Astrocyte (in vitro differentiated cells and primary cell): ENCODE results near the gene MYCBP2. TPM values are rescaled to one million over a fixed set of nuclear protein-coding genes. Genes with fewer than 3 reads are reported as not detected.

Experiments
- DNase-seq: peaks from one replicate; pipeline ENCODE4 v3.0.0-alpha.2; 2010; ENCODE audit warnings: low read depth
- FAIRE-seq: peaks from 2 replicates; lab custom pipeline; 2011; peaks lifted over from hg19 to GRCh38; lab: Jason Lieb, UNC
- H2AFZ ChIP-seq: 2 replicates; pipeline ENCODE4 v1.6.0; 2012; ENCODE audit warnings: low read depth, low read length, inconsistent platforms
- H3K27ac ChIP-seq: 2 replicates; pipeline ENCODE4 v1.5.1; 2011; ENCODE audit warnings: low read depth, low read length, inconsistent platforms
- H3K27me3 ChIP-seq: 2 replicates; pipeline ENCODE4 v1.6.0; 2011; ENCODE audit warnings: low read length, inconsistent platforms; ENCODE audit not compliant: insufficient read depth
- H3K36me3 ChIP-seq: 2 replicates; pipeline ENCODE4 v1.5.1; 2011; ENCODE audit warnings: low read length, inconsistent platforms; ENCODE audit not compliant: insufficient read depth
- H3K4me1 ChIP-seq: 2 replicates; pipeline ENCODE4 v1.5.1; 2011; ENCODE audit warnings: low read length, inconsistent platforms; ENCODE audit not compliant: insufficient read depth
- H3K4me2 ChIP-seq: 2 replicates; pipeline ENCODE4 v1.6.0; 2012; ENCODE audit warnings: low read length, inconsistent platforms
- H3K4me3 ChIP-seq: 2 replicates; pipeline ENCODE4 v1.5.1; 2011; ENCODE audit warnings: low read depth, mild to moderate bottlenecking, low read length, inconsistent platforms; ENCODE audit not compliant: insufficient read depth
- H3K79me2 ChIP-seq: 2 replicates; pipeline ENCODE4 v1.6.0; 2012; ENCODE audit warnings: mild to moderate bottlenecking, low read length, inconsistent platforms; ENCODE audit not compliant: insufficient read depth
- H3K9ac ChIP-seq: 2 replicates; pipeline ENCODE4 v1.6.0; 2012; ENCODE audit warnings: mild to moderate bottlenecking, low read length, inconsistent platforms
- H3K9me3 ChIP-seq: 2 replicates; pipeline ENCODE4 v1.5.1; 2012; ENCODE audit warnings: low read depth, mild to moderate bottlenecking, low read length, inconsistent platforms; ENCODE audit not compliant: insufficient read depth
- H4K20me1 ChIP-seq: 2 replicates; pipeline ENCODE4 v1.6.0; 2012; ENCODE audit warnings: low read length, inconsistent platforms; ENCODE audit not compliant: insufficient read depth
- H3K27ac Mint-ChIP-seq: one replicate; pipeline ENCODE4 v1.8.0; 2021; ENCODE audit warnings: mild to moderate bottlenecking, mixed read lengths; ENCODE audit not compliant: unreplicated experiment
- H3K27me3 Mint-ChIP-seq: one replicate; pipeline ENCODE4 v1.8.0; 2021; ENCODE audit warnings: low read depth, mixed read lengths; ENCODE audit not compliant: unreplicated experiment
- H3K36me3 Mint-ChIP-seq: one replicate; pipeline ENCODE4 v1.8.0; 2021; ENCODE audit warnings: low read depth, mixed read lengths; ENCODE audit not compliant: unreplicated experiment
- H3K4me1 Mint-ChIP-seq: one replicate; pipeline ENCODE4 v1.8.0; 2021; ENCODE audit warnings: low read depth, mixed read lengths; ENCODE audit not compliant: unreplicated experiment
- H3K4me3 Mint-ChIP-seq: one replicate; pipeline ENCODE4 v1.8.0; 2021; ENCODE audit warnings: mild to moderate bottlenecking, moderate library complexity, mixed read lengths; ENCODE audit not compliant: unreplicated experiment
- H3K9me3 Mint-ChIP-seq: one replicate; pipeline ENCODE4 v1.8.0; 2021; ENCODE audit warnings: mild to moderate bottlenecking, mixed read lengths; ENCODE audit not compliant: unreplicated experiment
- EZH2 ChIP-seq: IDR thresholded peaks from 2 replicates; pipeline ENCODE4 v1.6.1; 2012; ENCODE audit warnings: mild to moderate bottlenecking, low read length, inconsistent platforms; ENCODE audit not compliant: insufficient read depth
- total RNA-seq: library from RNA; stranded (reverse); gene quantifications from 2 replicates; pipeline ENCODE4 v1.2.1, GENCODE V29; 2021
- TF ChIP-seq, protein P1 (sequence below): IDR thresholded peaks from 2 replicates; pipeline ENCODE4 v1.5.1; 2011; ENCODE audit warnings: low read depth, mild to moderate bottlenecking, inconsistent platforms, low read length, moderate library complexity; ENCODE audit not compliant: insufficient read depth

Gene MYCBP2
- total RNA-seq, 1 donor from 2014 or later, result 72.3 TPM

GRCh38 chr13:77239312-77239711, 87.6 kb downstream of the MYCBP2 start:
- Histone ChIP-seq H3K4me1 (peaks cover 4% of the 10 kb centered on the region), H2AFZ (no peak overlapping the region), H3K27me3 (no peaks in the 10 kb centered on the region), H3K36me3 (no peaks in the 10 kb centered on the region), H3K79me2 (no peaks in the 10 kb centered on the region), H3K9me3 (no peaks in the 10 kb centered on the region), H3K27ac (no peak overlapping the region), H3K4me2 (no peak overlapping the region), H4K20me1 (peaks cover 5% of the 10 kb centered on the region), H3K4me3 (no peak overlapping the region), H3K9ac (no peak overlapping the region)
- FAIRE-seq (no peak), DNase-seq (peak; percentile 4)
- H3K27me3 Mint-ChIP-seq, result no peaks in the 10 kb centered on the region
- no peaks in the 10 kb centered on the region for H3K4me1 Mint-ChIP-seq
- H3K27ac Mint-ChIP-seq, result no peak overlapping the region
- no peaks in the 10 kb centered on the region for H3K9me3 Mint-ChIP-seq
- H3K4me3 Mint-ChIP-seq, result no peak overlapping the region
- no peaks in the 10 kb centered on the region for H3K36me3 Mint-ChIP-seq
- TF ChIP-seq EZH2, result no peak
- TF ChIP-seq, protein P1, sequence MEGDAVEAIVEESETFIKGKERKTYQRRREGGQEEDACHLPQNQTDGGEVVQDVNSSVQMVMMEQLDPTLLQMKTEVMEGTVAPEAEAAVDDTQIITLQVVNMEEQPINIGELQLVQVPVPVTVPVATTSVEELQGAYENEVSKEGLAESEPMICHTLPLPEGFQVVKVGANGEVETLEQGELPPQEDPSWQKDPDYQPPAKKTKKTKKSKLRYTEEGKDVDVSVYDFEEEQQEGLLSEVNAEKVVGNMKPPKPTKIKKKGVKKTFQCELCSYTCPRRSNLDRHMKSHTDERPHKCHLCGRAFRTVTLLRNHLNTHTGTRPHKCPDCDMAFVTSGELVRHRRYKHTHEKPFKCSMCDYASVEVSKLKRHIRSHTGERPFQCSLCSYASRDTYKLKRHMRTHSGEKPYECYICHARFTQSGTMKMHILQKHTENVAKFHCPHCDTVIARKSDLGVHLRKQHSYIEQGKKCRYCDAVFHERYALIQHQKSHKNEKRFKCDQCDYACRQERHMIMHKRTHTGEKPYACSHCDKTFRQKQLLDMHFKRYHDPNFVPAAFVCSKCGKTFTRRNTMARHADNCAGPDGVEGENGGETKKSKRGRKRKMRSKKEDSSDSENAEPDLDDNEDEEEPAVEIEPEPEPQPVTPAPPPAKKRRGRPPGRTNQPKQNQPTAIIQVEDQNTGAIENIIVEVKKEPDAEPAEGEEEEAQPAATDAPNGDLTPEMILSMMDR, result no peak

GRCh38 chr13:77235456-77236022, 91.4 kb downstream of the MYCBP2 start:
- Histone ChIP-seq H3K4me2 (no peak overlapping the region), H3K9ac (no peak overlapping the region), H3K36me3 (peaks cover 8% of the 10 kb centered on the region), H3K9me3 (no peaks in the 10 kb centered on the region), H3K27me3 (no peaks in the 10 kb centered on the region), H2AFZ (no peak overlapping the region), H3K27ac (no peak overlapping the region), H3K4me1 (peaks cover 4% of the 10 kb centered on the region), H4K20me1 (peaks cover 5% of the 10 kb centered on the region), H3K79me2 (no peaks in the 10 kb centered on the region), H3K4me3 (no peak overlapping the region)
- H3K27ac Mint-ChIP-seq, result no peak overlapping the region
- TF ChIP-seq EZH2, result no peak
- TF ChIP-seq, protein P1, result no peak
- FAIRE-seq (no peak), DNase-seq (no peak)
- no peaks in the 10 kb centered on the region for H3K9me3 Mint-ChIP-seq
- no peaks in the 10 kb centered on the region for H3K36me3 Mint-ChIP-seq
- no peak overlapping the region for H3K4me3 Mint-ChIP-seq
- no peaks in the 10 kb centered on the region for H3K27me3 Mint-ChIP-seq
- H3K4me1 Mint-ChIP-seq, result no peaks in the 10 kb centered on the region

- H3K36me3 ChIP-seq, result peaks cover 8% of the 10 kb centered on the region
- H3K4me3 ChIP-seq, result no peak overlapping the region
- no peaks in the 10 kb centered on the region for H3K79me2 ChIP-seq
- H3K27me3 ChIP-seq, result no peaks in the 10 kb centered on the region
- no peak for DNase-seq
- no peaks in the 10 kb centered on the region for H3K4me1 Mint-ChIP-seq
- H3K9ac ChIP-seq, result no peak overlapping the region
- no peak overlapping the region for H3K4me3 Mint-ChIP-seq
- H3K27ac ChIP-seq, result no peak overlapping the region
- no peaks in the 10 kb centered on the region for H3K27me3 Mint-ChIP-seq
- no peak overlapping the region for H3K27ac Mint-ChIP-seq
- TF ChIP-seq, protein P1, result no peak
- TF ChIP-seq EZH2, result no peak
- H3K4me2 ChIP-seq, result no peak overlapping the region
- peaks cover 5% of the 10 kb centered on the region for H4K20me1 ChIP-seq
- H3K4me1 ChIP-seq, result no peaks in the 10 kb centered on the region
- no peaks in the 10 kb centered on the region for H3K9me3 ChIP-seq
- no peak for FAIRE-seq
- H3K36me3 Mint-ChIP-seq, result no peaks in the 10 kb centered on the region
- H3K9me3 Mint-ChIP-seq, result no peaks in the 10 kb centered on the region
- no peak overlapping the region for H2AFZ ChIP-seq
These were observed 93.7 kb downstream of the MYCBP2 start for GRCh38 chr13:77233159-77233558.
